H1 (cell line): ENCODE measurements around the gene PDIA5. TPM values are rescaled to one million over a fixed set of nuclear protein-coding genes. Genes with fewer than 3 reads are reported as not detected.

ENCODE experiments used
- CBX5 ChIP-seq: fragments of 300-800, 300-1000 bp; sonication (generic); IDR thresholded peaks from 2 replicates; pipeline ENCODE4 v1.7.1; 2016; ENCODE audit warnings: antibody characterized with exemption, low read length, low read depth
- polyA plus RNA-seq, 7 experiments: library from polyadenylated mRNA; depleted of rRNA in 3 of 7; stranded (reverse) in 5 of 7; unstranded in 2 of 7; fragments of >200 nt in 5 of 7; fragments of 200-250 nt in 2 of 7; gene quantifications; 1 replicate in 5 of 7; 2 replicates in 1 of 7; 4 replicates in 1 of 7; pipeline versions ENCODE4 v1.2.1 to v1.2.3, GENCODE V29; 2011 to 2013; ENCODE audit warnings: missing spikeins in 2 of 7, mixed read lengths in 2 of 7
- total RNA-seq: library from RNA; stranded (reverse); fragmentation: NEBNext Ultra II Directional; extraction: Animal tissue kit (Norgen Biotek cat#: 25700); gene quantifications from 2 replicates; pipeline ENCODE4 v1.2.1, GENCODE V29; 2021
- TF ChIP-seq, protein P1 (sequence below): fragments of 300-600 bp; sonication (generic); IDR thresholded peaks from 2 replicates; pipeline ENCODE4 v1.7.1; 2012; ENCODE audit warnings: low read length, moderate library complexity, mild to moderate bottlenecking, inconsistent platforms; ENCODE audit not compliant: insufficient replicate concordance

The PDIA5 gene
- total and polyA plus RNA-seq, 2 of the 8 experiments (the other 6 are each of a cell fraction or from before 2014, with no cell fraction given) = 18.2 to 32.8 TPM

DNA sequence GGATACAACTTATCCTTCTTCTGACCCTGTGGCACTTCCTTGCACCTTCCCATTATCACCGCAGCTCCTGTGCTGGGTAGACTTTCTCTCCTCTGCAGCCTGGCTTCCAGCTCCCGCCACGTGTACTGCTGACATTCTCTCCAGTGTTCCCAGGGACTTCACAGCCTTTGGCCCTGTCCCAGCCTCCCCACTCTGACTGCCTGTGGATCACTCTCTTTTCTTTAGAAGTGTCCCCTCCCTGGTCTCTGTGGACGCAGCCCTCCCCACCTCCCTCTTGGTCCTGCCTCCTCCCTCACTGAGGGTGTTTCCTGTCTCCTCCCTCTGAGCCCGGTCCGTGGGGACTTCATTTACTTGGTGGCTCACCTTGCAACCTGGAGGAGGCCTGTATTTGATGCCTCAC, 17.4 kb downstream of the PDIA5 start (continued):
- TF ChIP-seq, protein P1, sequence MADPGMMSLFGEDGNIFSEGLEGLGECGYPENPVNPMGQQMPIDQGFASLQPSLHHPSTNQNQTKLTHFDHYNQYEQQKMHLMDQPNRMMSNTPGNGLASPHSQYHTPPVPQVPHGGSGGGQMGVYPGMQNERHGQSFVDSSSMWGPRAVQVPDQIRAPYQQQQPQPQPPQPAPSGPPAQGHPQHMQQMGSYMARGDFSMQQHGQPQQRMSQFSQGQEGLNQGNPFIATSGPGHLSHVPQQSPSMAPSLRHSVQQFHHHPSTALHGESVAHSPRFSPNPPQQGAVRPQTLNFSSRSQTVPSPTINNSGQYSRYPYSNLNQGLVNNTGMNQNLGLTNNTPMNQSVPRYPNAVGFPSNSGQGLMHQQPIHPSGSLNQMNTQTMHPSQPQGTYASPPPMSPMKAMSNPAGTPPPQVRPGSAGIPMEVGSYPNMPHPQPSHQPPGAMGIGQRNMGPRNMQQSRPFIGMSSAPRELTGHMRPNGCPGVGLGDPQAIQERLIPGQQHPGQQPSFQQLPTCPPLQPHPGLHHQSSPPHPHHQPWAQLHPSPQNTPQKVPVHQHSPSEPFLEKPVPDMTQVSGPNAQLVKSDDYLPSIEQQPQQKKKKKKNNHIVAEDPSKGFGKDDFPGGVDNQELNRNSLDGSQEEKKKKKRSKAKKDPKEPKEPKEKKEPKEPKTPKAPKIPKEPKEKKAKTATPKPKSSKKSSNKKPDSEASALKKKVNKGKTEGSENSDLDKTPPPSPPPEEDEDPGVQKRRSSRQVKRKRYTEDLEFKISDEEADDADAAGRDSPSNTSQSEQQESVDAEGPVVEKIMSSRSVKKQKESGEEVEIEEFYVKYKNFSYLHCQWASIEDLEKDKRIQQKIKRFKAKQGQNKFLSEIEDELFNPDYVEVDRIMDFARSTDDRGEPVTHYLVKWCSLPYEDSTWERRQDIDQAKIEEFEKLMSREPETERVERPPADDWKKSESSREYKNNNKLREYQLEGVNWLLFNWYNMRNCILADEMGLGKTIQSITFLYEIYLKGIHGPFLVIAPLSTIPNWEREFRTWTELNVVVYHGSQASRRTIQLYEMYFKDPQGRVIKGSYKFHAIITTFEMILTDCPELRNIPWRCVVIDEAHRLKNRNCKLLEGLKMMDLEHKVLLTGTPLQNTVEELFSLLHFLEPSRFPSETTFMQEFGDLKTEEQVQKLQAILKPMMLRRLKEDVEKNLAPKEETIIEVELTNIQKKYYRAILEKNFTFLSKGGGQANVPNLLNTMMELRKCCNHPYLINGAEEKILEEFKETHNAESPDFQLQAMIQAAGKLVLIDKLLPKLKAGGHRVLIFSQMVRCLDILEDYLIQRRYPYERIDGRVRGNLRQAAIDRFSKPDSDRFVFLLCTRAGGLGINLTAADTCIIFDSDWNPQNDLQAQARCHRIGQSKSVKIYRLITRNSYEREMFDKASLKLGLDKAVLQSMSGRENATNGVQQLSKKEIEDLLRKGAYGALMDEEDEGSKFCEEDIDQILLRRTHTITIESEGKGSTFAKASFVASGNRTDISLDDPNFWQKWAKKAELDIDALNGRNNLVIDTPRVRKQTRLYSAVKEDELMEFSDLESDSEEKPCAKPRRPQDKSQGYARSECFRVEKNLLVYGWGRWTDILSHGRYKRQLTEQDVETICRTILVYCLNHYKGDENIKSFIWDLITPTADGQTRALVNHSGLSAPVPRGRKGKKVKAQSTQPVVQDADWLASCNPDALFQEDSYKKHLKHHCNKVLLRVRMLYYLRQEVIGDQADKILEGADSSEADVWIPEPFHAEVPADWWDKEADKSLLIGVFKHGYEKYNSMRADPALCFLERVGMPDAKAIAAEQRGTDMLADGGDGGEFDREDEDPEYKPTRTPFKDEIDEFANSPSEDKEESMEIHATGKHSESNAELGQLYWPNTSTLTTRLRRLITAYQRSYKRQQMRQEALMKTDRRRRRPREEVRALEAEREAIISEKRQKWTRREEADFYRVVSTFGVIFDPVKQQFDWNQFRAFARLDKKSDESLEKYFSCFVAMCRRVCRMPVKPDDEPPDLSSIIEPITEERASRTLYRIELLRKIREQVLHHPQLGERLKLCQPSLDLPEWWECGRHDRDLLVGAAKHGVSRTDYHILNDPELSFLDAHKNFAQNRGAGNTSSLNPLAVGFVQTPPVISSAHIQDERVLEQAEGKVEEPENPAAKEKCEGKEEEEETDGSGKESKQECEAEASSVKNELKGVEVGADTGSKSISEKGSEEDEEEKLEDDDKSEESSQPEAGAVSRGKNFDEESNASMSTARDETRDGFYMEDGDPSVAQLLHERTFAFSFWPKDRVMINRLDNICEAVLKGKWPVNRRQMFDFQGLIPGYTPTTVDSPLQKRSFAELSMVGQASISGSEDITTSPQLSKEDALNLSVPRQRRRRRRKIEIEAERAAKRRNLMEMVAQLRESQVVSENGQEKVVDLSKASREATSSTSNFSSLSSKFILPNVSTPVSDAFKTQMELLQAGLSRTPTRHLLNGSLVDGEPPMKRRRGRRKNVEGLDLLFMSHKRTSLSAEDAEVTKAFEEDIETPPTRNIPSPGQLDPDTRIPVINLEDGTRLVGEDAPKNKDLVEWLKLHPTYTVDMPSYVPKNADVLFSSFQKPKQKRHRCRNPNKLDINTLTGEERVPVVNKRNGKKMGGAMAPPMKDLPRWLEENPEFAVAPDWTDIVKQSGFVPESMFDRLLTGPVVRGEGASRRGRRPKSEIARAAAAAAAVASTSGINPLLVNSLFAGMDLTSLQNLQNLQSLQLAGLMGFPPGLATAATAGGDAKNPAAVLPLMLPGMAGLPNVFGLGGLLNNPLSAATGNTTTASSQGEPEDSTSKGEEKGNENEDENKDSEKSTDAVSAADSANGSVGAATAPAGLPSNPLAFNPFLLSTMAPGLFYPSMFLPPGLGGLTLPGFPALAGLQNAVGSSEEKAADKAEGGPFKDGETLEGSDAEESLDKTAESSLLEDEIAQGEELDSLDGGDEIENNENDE = no peak
- TF ChIP-seq CBX5 = no peak
- TF ChIP-seq, all 59 proteins: peak for 0
